Upper lobe of left lung (tissue), 6 donors: ENCODE data around the gene DNASE2B. TPM values are rescaled to one million over a fixed set of nuclear protein-coding genes. Genes with fewer than 3 reads are reported as not detected.

Experiments used
- ATAC-seq, 2 donors: fragments of 200-7000 bp; cut with Tn5 transposase; one replicate each; pipeline ENCODE4 v1.9.1; 2022; ENCODE audit warnings: mild to moderate bottlenecking in 2 of 2, moderate library complexity in 2 of 2; ENCODE audit not compliant: low FRiP score in 2 of 2
- DNase-seq, 2 donors: peaks; one replicate each; pipeline ENCODE4 v3.0.0-alpha.2; 2019 to 2020
- H3K27ac ChIP-seq, 4 donors: fragments of 200-600 bp; sonication (generic); one replicate each; pipeline ENCODE4 v1.5.1; 2016 to 2019
- H3K27me3 ChIP-seq, 4 donors: fragments of 200-600 bp; sonication (generic); one replicate each; pipeline ENCODE4 v1.5.1; 2017 to 2019
- H3K36me3 ChIP-seq, 4 donors: fragments of 200-600 bp; sonication (generic); one replicate each; pipeline ENCODE4 v1.5.1; 2016 to 2019
- H3K4me1 ChIP-seq, 4 donors: fragments of 200-600 bp; sonication (generic); one replicate each; pipeline ENCODE4 v1.5.1; 2018 to 2019
- H3K4me3 ChIP-seq, 4 donors: fragments of 200-600 bp; sonication (generic); one replicate each; pipeline ENCODE4 v1.5.1; 2017 to 2019; ENCODE audit warnings: mild to moderate bottlenecking in 2 of 4, moderate library complexity in 1 of 4
- H3K9me3 ChIP-seq, 4 donors: fragments of 200-600 bp; sonication (generic); one replicate each; pipeline ENCODE4 v1.5.1; 2018 to 2019
- CTCF ChIP-seq, 6 experiments: fragments of 450-650 bp in 4 of 6; fragments of 200-600 bp in 2 of 6; sonication (generic) in 2 of 6; IDR thresholded peaks; one replicate each; pipeline ENCODE4 v1.5.1; 2016 to 2019; ENCODE audit warnings: antibody characterized with exemption in 6 of 6
- EP300 ChIP-seq, 4 donors: sonication (generic); formaldehyde crosslinking; IDR thresholded peaks; one replicate each; pipeline ENCODE4 v1.5.1; 2017; ENCODE audit warnings: antibody characterized with exemption in 4 of 4, control low read depth in 2 of 4
- POLR2A ChIP-seq, 4 donors: fragments of 450-650 bp; IDR thresholded peaks; one replicate each; pipeline ENCODE4 v1.5.1; 2016 to 2017; ENCODE audit warnings: antibody characterized with exemption in 4 of 4, mild to moderate bottlenecking in 2 of 4
- POLR2AphosphoS5 ChIP-seq, 2 donors: sonication (generic); formaldehyde crosslinking; IDR thresholded peaks; one replicate each; pipeline ENCODE4 v1.5.1; 2017; ENCODE audit warnings: antibody characterized with exemption in 2 of 2
- WGBS, 2 donors: methylation state at CpG; one replicate each; pipeline ENCODE4 v1.1.5; 2017 to 2018; 5-methylcytosine and 5-hydroxymethylcytosine counted together
- total RNA-seq, 6 donors: library from RNA; depleted of rRNA in 4 of 6; stranded (reverse); fragments of >200 nt in 4 of 6; gene quantifications; one replicate each; pipeline versions ENCODE4 v1.1.0 to v1.2.1, GENCODE V29; 2016 to 2021
- donor health status: DM: no; HTN: no; CAD: no; lungs with moderate emphysema.
- donor health status: DM: no; HTN: yes; CAD: no; lungs with severe emphysema.

Gene DNASE2B
- total RNA-seq, 6 donors from 2014 or later = 1.5 to 14.7 (median 5.5) TPM; not detected in 1

- TF ChIP-seq POLR2AphosphoS5 (IDR thresholded peaks at IDR 0.05) = no peak
- TF ChIP-seq EP300 (IDR thresholded peaks at IDR 0.05) = no peak
- no peak for TF ChIP-seq POLR2A (IDR thresholded peaks at IDR 0.05)
- no peak for TF ChIP-seq CTCF (IDR thresholded peaks at IDR 0.05)
- Histone ChIP-seq H3K27me3 (no peaks in the 10 kb centered on the region), H3K9me3 (no peaks in the 10 kb centered on the region), H3K4me1 (no peaks in the 10 kb centered on the region), H3K36me3 (no peaks in the 10 kb centered on the region), H3K4me3 (no peak overlapping the region), H3K27ac (no peak overlapping the region)
- ATAC-seq (no peak), DNase-seq (no peak)
- 83 to 90% methylated on average over 3 of the region's 3 CpGs for WGBS, 2 donors
Observed at GRCh38 chr1:84382127-84382526, 16.2 kb upstream of the DNASE2B start.

DNA sequence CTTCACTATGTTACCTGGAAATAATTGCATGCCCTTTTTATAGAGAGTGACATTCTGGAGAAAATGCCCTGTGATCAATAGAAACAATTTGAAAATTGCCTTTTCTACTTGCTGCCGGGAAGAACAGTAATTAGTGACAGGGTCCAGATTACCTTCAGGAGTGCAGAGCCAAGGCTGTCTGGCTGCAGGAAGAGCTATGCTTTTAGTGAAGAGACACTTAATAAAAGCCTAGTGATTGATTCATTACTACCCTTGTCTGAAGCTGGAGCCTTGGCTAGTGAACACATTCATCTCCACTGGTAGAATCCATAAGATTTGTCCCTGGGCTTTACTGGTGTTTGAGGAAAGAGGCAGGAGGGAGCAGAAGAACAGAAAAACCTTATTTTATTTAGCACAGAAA lies 12.9 kb upstream of the DNASE2B start:
- 81 to 96% methylated on average over 1 of the region's 1 CpG for WGBS, 2 donors
- Histone ChIP-seq H3K9me3 (no peaks in the 10 kb centered on the region), H3K27me3 (no peaks in the 10 kb centered on the region), H3K36me3 (no peaks in the 10 kb centered on the region), H3K4me1 (no peaks in the 10 kb centered on the region), H3K27ac (no peak overlapping the region), H3K4me3 (no peak overlapping the region)
- no peak for DNase-seq
- ATAC-seq = no peak
- TF ChIP-seq POLR2AphosphoS5 (IDR thresholded peaks at IDR 0.05) (no peak), POLR2A (IDR thresholded peaks at IDR 0.05) (no peak), CTCF (IDR thresholded peaks at IDR 0.05) (no peak), EP300 (IDR thresholded peaks at IDR 0.05) (no peak)

GRCh38 chr1:84386716-84387479 lies 11.4 kb upstream of the DNASE2B start:
- DNase-seq = no peak
- ATAC-seq = no peak
- TF ChIP-seq POLR2A (IDR thresholded peaks at IDR 0.05) (no peak), CTCF (IDR thresholded peaks at IDR 0.05) (no peak), POLR2AphosphoS5 (IDR thresholded peaks at IDR 0.05) (no peak), EP300 (IDR thresholded peaks at IDR 0.05) (no peak)
- no peaks in the 10 kb centered on the region for H3K36me3 ChIP-seq
- H3K9me3 ChIP-seq = no peaks in the 10 kb centered on the region
- H3K27ac ChIP-seq = no peak overlapping the region
- H3K27me3 ChIP-seq = no peaks in the 10 kb centered on the region
- 85 to 87% methylated on average over 5 of the region's 5 CpGs for WGBS, 2 donors
- H3K4me3 ChIP-seq = no peak overlapping the region
- no peaks in the 10 kb centered on the region for H3K4me1 ChIP-seq

- no peak for ATAC-seq
- no peak for DNase-seq
- no peak overlapping the region for H3K4me3 ChIP-seq
- TF ChIP-seq CTCF (IDR thresholded peaks at IDR 0.05) (no peak), POLR2AphosphoS5 (IDR thresholded peaks at IDR 0.05) (no peak), POLR2A (IDR thresholded peaks at IDR 0.05) (no peak), EP300 (IDR thresholded peaks at IDR 0.05) (no peak)
- no peak overlapping the region for H3K27ac ChIP-seq
- 72 to 78% methylated on average over 8 of the region's 8 CpGs for WGBS, 2 donors
- H3K27me3 ChIP-seq = no peaks in the 10 kb centered on the region
- no peaks in the 10 kb centered on the region for H3K4me1 ChIP-seq
- no peaks in the 10 kb centered on the region for H3K9me3 ChIP-seq
- no peaks in the 10 kb centered on the region for H3K36me3 ChIP-seq
Observed at GRCh38 chr1:84387480-84388163, 10.7 kb upstream of the DNASE2B start.
